Measurements from ENCODE around the gene UQCRH. TPM values are rescaled to one million over a fixed set of nuclear protein-coding genes. Genes with fewer than 3 reads are reported as not detected.
A peak's percentile ranks its signal among the peaks of the same experiment; 100 is the strongest.

Gene UQCRH
- total RNA-seq, 1 donor = 202 TPM

GRCh38 chr1:46277658-46278373 is 25.7 kb upstream of the UQCRH start:
- Histone ChIP-seq H3K4me3 (ENCODE audit: insufficient read depth, low read length) (no peak overlapping the region), H3K79me2 (ENCODE audit: insufficient read depth, low read length) (peaks cover 2% of the 10 kb centered on the region), H3K27ac (ENCODE audit: low read depth, low read length) (no peak overlapping the region), H3K27me3 (ENCODE audit: insufficient read depth, low read length) (no peaks in the 10 kb centered on the region), H2AFZ (ENCODE audit: low read length) (no peak overlapping the region), H3K4me2 (ENCODE audit: insufficient read depth, low read length) (no peak overlapping the region), H4K20me1 (ENCODE audit: insufficient read depth, low read length) (no peaks in the 10 kb centered on the region), H3K36me3 (ENCODE audit: insufficient read depth, low read length) (peaks cover 62% of the 10 kb centered on the region), H3K4me1 (ENCODE audit: insufficient read depth, low read length) (no peaks in the 10 kb centered on the region), H3K9me3 (ENCODE audit: low read depth, low read length) (no peaks in the 10 kb centered on the region)
- TF ChIP-seq, protein P1, sequence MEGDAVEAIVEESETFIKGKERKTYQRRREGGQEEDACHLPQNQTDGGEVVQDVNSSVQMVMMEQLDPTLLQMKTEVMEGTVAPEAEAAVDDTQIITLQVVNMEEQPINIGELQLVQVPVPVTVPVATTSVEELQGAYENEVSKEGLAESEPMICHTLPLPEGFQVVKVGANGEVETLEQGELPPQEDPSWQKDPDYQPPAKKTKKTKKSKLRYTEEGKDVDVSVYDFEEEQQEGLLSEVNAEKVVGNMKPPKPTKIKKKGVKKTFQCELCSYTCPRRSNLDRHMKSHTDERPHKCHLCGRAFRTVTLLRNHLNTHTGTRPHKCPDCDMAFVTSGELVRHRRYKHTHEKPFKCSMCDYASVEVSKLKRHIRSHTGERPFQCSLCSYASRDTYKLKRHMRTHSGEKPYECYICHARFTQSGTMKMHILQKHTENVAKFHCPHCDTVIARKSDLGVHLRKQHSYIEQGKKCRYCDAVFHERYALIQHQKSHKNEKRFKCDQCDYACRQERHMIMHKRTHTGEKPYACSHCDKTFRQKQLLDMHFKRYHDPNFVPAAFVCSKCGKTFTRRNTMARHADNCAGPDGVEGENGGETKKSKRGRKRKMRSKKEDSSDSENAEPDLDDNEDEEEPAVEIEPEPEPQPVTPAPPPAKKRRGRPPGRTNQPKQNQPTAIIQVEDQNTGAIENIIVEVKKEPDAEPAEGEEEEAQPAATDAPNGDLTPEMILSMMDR (IDR thresholded peaks at IDR 0.05; ENCODE audit: extremely low read depth, low read depth, low read length) = no peak
- peak; percentile 29 for DNase-seq (ENCODE audit: insufficient read length, low spot score, missing footprints)

DNA sequence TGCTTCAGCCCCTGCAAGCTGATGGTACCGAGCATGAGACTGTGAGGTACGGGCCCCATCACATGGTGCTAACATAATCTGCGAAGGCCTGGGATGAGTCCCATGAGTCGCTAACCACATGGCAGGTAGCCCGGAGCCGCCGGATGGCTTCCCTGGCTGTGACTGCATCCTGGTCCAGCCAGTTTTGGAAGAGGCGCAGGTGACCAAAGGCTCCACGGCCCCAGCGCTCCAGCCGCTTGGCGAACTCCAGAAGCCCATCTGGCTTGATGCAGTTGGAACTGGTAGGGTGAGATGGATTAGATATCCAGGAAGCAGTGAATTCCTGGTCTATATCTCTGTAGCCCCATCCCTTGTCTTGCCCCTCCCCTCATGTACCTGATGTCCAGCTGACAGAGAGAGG is 24.7 kb upstream of the UQCRH start:
- Histone ChIP-seq H3K9me3 (ENCODE audit: low read depth, low read length) (no peaks in the 10 kb centered on the region), H4K20me1 (ENCODE audit: insufficient read depth, low read length) (no peaks in the 10 kb centered on the region), H3K79me2 (ENCODE audit: insufficient read depth, low read length) (peaks cover 8% of the 10 kb centered on the region), H3K27me3 (ENCODE audit: insufficient read depth, low read length) (no peaks in the 10 kb centered on the region), H2AFZ (ENCODE audit: low read length) (no peak overlapping the region), H3K4me3 (ENCODE audit: insufficient read depth, low read length) (no peak overlapping the region), H3K27ac (ENCODE audit: low read depth, low read length) (no peak overlapping the region), H3K36me3 (ENCODE audit: insufficient read depth, low read length) (peaks cover 66% of the 10 kb centered on the region), H3K4me1 (ENCODE audit: insufficient read depth, low read length) (no peaks in the 10 kb centered on the region), H3K4me2 (ENCODE audit: insufficient read depth, low read length) (no peak overlapping the region)
- TF ChIP-seq, protein P1 (IDR thresholded peaks at IDR 0.05; ENCODE audit: extremely low read depth, low read depth, low read length) = no peak
- peak; percentile 43 for DNase-seq (ENCODE audit: insufficient read length, low spot score, missing footprints)

GRCh38 chr1:46280092-46280491 is 23.4 kb upstream of the UQCRH start:
- TF ChIP-seq, protein P1 (IDR thresholded peaks at IDR 0.05; ENCODE audit: extremely low read depth, low read depth, low read length) = no peak
- Histone ChIP-seq H3K9me3 (ENCODE audit: low read depth, low read length) (no peaks in the 10 kb centered on the region), H3K27ac (ENCODE audit: low read depth, low read length) (no peak overlapping the region), H2AFZ (ENCODE audit: low read length) (no peak overlapping the region), H3K4me1 (ENCODE audit: insufficient read depth, low read length) (peaks cover 4% of the 10 kb centered on the region), H3K4me3 (ENCODE audit: insufficient read depth, low read length) (no peak overlapping the region), H3K4me2 (ENCODE audit: insufficient read depth, low read length) (no peak overlapping the region), H4K20me1 (ENCODE audit: insufficient read depth, low read length) (peaks cover 8% of the 10 kb centered on the region), H3K79me2 (ENCODE audit: insufficient read depth, low read length) (peaks cover 13% of the 10 kb centered on the region), H3K36me3 (ENCODE audit: insufficient read depth, low read length) (peaks cover 73% of the 10 kb centered on the region), H3K27me3 (ENCODE audit: insufficient read depth, low read length) (no peaks in the 10 kb centered on the region)
- no peak for DNase-seq (ENCODE audit: insufficient read length, low spot score, missing footprints)

- TF ChIP-seq, protein P1 (IDR thresholded peaks at IDR 0.05; ENCODE audit: extremely low read depth, low read depth, low read length) = no peak
- Histone ChIP-seq H3K4me3 (ENCODE audit: insufficient read depth, low read length) (no peak overlapping the region), H2AFZ (ENCODE audit: low read length) (no peak overlapping the region), H3K4me2 (ENCODE audit: insufficient read depth, low read length) (no peak overlapping the region), H3K79me2 (ENCODE audit: insufficient read depth, low read length) (peaks cover 16% of the 10 kb centered on the region), H3K36me3 (ENCODE audit: insufficient read depth, low read length) (peaks cover 83% of the 10 kb centered on the region), H3K27me3 (ENCODE audit: insufficient read depth, low read length) (no peaks in the 10 kb centered on the region), H4K20me1 (ENCODE audit: insufficient read depth, low read length) (peaks cover 13% of the 10 kb centered on the region), H3K9me3 (ENCODE audit: low read depth, low read length) (no peaks in the 10 kb centered on the region), H3K4me1 (ENCODE audit: insufficient read depth, low read length) (peaks cover 6% of the 10 kb centered on the region), H3K27ac (ENCODE audit: low read depth, low read length) (no peak overlapping the region)
- DNase-seq (ENCODE audit: insufficient read length, low spot score, missing footprints) = no peak
Observed at GRCh38 chr1:46281021-46281420, 22.5 kb upstream of the UQCRH start.

Data from osteoblast (primary cell).